ENCODE measurements around the gene ENTR1.
A peak's percentile ranks its signal among the peaks of the same experiment; 100 is the strongest.

ENTR1 gene

DNA sequence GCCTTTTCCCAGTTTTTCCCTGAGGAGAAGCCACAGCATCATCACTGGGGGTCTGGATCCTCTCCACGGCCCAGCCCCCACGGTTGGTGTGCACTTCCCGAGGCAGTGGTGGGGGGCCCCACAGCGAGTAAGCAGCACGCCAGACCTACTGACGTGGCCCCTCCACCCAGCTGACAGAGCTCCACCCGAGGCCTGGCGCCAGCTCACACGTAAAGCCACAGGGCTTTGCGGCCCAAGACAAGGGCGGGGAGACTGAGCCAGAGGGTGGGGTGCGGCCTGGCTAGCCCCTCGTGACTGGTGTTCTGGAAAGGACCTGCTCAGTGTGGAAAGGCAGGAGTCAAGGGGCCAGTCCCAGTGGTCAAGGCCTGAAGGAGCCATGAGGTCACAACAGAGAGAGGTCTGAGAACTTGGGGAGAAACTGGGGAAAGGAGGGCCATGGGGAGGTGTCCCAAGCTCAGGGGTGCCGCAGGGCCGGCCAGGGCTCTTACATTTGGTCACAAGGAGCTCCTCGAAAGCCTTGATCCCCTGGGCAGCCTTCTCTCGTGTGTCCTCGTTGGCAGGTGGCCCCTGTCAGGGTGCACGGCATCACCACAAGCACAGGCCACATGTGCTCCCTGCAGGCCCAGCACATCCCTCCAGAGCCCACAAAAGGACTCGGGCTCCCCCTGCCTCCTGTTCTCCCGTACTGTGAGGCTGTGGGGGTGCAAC is 15.9 kb downstream of the ENTR1 start:
- DNase-seq = no peak

DNA sequence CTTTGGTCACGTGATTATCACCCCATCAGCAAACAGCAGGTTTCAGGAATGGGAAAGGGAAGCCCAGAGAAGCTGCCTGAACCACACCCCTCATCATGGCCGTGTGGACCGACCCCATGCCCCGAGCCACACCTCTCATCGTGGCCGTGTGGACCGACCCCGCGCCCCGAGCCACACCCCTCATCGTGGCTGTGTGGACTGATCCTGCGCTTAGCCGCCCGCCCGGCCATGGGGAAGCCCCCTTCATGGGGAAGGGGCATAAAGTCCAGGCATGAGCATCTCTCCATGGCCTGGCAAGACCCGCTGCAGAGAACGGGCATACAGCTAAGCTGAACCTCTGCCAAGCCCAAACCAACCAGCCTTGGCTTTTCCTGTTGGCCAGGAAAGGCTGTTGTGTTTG is 16.9 kb downstream of the ENTR1 start:
- no peak for DNase-seq

DNA sequence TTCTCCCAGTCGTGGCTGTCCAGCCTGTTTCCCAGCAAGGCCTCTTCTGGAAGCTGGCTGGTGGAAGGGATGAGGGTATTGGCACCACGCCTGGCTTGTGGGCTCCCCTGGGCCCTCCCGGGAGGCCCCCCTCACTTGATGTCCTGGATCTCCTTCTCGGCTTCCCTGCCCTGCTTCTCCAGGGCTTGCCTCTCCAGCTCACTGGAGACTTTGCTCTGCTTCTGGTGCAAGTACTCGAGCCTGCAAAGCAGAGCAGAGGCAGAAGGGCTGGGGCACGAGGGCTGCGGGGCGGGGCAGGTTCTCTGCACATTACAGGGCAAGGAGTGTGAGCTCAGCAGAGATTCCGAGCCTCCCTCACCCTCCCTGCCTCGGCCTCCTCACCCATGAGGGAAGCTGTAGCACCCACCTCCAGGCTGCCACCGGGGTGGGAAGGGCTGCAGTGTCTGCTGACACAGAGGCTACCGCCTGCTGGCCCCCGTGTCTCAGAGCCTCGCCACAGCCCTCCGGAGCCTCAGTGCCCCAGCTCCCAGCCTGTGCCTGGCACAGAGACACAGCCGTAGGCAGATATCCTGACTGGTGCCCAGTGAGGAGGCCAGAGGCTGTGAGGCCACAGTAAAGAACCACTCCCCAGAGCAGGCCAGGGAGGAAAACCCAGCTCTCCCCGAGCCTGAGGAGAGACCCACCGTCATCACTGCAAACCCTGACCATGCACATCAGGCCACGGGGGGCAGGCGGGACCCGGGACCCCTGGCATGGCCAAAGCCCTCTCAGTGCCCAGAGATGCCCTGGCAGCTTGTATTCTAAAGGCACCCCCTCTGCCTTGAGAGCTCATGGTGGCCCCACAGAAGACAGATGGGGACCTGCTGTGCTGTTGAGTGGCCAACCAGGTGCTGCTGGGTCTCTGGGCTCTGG is 17.6 kb downstream of the ENTR1 start:
- DNase-seq = no peak

DNA sequence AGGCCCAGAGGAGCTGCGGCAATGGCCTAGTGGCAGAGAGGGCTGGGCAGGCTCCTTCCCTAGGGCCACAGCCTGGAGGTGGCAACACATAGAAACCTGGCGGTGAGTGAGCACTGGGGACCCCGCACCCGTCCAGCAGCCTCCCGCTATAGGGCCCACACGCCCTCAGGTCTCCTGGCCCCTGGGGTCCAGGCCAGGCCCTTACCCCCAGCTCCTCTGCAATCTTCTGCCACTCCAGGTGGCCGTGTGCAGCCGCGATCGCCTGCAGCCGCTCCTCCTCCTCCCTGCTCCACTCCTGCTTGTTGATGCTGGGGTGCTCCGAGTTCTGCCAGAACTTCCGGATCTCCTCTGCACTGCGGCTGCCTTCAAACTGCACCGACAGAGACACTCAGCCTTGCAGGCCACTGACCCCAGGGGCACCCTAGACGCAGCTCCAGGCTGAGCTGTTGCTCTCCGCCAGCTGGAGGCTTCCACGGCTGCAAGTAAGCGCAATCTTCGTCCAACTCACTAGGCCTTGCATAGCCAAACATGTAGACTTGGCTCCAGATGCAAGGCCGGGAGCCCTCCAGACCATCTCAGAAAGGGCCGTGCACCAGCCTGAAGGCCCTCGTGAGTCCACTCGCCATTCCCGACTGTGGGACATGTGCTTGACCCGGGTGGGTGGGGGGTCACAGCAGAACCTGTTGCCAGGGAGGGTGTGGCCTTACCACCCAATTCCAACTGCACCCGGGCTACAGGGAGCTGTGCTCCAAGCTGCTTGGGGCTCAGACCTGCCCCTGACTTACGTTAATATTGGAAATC is 18.5 kb downstream of the ENTR1 start:
- no peak for DNase-seq

DNA sequence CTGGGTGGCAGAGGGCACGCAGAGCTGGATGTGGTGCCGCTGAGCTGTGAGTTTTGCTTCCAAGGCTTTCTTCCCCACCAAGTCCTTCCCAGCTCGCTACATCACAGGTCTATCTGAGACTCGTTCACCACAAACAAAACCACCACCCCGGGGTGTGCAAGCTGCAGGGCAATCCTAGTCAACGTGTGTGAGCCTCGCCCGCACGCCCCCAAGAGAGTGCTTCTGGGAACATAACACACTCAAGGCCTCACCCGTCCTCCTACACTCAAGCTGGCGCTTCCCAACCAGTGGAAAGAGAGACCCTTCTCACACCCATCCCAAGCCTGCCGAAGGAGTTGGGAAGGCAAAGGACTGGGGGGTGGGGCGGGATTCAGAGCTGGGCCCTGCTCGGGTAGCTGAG is 21.0 kb downstream of the ENTR1 start:
- DNase-seq = no peak

DNA sequence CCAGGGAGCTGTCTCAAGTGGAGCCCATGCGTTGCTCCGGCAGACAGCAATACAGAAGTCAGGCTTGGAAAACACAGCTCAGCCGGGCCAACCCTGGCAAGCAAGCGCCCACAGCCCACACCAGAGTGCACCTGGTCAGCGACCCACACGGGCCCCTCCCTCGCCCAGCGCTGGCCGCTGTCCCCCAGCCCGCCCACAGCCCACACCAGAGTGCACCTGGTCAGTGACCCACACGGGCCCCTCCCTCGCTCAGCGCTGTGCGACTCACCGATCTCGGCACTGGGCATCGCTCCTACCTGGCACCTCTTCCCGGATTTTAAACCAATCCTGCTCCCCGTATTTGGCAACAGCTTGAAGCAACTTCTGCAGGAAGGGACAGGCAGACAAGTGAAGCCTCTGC is 23.2 kb downstream of the ENTR1 start:
- no peak for DNase-seq

DNA sequence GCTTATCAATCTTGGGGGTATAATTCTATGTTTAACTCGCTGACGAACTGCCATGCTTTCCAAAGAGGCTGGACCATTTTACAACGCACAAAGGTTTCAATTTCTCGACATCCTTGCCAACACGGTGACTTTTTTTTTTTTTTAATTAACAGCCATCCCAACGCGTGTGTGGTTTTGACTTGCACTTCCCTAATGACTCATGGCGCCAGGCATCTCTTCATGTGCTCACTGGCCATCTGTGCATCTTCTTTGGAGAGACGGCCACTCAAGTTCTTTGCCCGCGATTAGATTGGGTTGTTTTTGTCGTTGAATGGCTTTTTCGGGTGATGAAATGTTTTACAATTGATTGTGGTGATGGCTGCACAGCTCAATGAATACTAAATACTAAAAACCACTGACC is 24.4 kb downstream of the ENTR1 start:
- DNase-seq = peak; percentile 88

DNA sequence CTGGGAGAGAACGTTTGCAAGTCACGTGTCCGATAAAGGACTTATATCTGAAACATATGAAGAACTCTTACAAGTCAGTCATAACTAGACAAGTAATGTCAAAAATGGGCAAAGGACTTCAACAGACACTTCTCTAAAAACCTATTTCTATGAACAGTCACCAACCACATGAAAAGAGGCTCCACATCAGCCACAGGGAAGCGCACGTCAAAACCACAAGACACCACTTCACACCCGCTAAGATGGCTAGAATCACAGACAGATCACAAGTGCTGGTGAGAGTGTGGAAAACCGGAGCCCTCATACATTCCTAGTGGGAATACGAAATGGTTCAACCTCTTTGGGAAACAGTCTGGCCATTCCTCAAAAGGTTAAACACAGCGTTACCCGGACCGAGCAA is 25.4 kb downstream of the ENTR1 start:
- DNase-seq = no peak

DNA sequence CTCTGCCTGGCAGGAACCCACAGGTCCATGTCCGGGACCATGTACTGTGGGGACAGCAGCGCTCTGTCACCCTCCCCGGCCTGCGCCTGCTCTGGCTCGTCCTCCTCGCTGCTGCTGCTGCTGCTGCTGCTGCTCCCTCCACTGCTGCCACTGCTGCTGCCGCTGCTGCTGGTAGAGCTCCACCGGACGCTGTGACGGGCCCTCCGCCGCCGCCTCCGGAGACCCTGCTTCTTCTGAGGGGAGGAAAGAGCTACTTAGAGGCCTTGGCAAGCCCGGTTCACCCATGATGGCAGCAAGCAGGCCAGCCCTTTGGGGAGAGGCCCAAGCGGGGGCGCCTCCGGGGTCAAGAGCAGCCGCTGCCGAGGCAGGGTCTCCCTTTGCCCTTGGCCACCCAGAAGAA is 27.0 kb downstream of the ENTR1 start:
- DNase-seq = no peak

DNA sequence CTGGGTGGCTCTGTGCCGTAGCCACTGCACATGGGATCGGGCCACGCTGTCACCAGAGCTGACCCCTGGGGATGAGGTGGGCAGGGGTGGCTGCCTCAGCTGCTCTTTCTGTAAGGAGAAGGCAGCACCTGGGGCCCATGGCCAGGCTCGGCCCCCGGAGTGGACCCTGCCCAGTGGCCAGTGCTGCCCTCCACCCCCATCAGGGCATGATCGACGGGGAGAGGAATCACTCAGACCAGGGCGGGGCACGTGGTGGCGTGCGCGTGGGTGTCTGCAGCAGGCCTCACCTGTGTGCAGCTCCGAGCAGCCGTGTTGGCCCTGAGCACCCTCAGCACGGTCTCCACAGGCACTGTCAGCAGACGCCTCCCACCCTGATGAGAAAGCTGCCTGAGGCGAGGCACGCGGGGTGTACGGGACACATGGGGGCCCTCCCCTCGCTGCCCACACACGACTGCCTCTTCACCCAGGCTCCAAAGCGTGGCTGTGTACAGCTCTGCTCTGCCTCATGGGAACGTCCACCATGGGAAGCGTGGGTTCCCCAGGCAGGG is 28.4 kb downstream of the ENTR1 start:
- DNase-seq = no peak

DNA sequence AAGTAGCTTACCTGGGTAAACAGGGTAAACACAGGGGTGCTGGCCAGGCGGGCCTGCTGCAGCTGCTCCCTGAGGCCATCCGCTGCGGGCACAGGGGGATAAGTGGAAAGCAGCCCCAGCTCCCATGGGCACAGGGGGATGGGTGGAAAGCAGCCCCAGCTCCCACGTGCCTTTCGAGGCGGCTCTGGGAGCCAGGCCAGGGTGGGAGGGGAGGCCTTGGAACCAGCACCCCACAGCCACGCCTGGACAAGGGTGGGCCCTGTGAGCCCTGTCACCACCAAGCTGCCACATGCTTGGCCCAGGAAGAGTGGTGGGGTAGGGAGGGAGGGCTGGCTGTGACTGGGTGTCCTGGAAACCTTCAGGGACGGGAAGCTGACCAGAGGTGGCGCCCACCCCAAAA is 29.1 kb downstream of the ENTR1 start:
- DNase-seq = no peak

DNA sequence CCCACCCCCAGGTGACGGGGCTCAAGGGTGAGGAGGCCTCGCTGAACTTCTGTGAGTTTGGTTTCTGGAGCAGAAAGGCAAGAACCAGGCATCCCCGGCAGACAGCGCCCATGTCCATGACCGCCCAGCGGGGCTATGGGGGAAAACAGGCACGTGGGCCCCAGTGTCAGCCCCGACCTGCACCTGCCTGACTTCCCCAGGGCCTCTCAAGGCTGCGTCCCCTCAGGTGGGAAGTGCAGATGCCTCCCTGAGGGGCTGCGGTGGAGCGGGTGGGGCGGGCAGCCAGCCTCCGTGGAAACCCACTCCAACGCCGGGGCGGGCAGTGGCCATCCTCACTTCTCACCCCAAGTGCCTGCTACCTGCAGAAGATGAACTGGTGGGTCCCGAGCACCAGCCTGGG is 30.0 kb downstream of the ENTR1 start:
- no peak for DNase-seq

DNA sequence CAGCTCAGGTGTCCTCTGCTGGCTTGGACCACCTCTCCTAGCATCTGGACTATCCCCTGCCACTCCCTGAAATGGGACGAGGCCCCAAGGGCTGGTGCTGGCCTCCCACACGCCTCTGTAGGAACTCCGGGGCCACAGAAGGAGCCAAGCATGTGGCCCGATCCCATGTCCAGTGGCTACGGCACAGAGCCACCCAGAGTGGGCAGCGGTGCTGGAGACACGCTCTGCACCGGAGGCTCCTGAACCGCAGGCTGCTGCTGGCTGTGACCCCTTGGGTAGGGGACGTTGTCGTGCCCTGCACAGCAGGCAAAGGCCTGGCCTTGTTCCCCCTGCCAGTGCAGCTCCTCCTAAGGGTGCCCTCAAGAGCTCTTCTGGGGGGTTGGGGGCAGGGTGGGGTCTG is 30.5 kb downstream of the ENTR1 start:
- no peak for DNase-seq

DNA sequence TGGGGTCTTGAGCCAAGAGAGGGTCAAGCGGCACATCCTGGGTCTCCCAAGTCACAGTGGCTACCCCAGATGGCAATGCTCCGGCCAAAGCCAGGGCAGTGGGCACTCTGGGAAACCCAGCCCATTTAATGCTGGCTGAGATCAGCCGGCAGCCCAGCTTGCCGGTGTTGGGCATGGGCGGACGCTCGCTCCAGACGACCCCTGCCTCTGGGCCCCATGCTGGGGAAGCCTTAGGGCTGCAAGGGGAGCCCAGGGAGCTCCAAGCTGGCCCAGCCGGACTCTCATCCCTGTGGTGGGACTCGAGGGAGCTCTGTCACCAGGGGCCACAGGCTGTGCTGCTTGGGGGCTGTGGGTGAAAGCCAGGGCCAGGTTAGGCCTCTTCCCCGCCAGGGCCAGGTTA is 31.0 kb downstream of the ENTR1 start:
- no peak for DNase-seq

DNA sequence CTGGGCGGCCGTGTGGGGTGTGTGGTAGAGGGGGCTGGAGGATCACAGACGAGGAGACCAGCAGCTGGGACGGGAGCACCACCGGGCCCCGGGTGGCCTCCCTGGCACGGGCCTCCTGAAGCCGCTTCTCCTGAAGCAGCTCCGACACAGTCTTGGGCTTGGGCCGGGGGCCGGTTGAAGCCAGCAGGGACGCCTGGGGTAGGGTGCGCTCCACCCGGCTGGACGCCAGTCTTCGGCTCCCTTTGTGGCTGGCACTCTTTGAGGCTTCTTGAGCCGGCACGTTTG is 31.5 kb downstream of the ENTR1 start:
- no peak for DNase-seq

DNA sequence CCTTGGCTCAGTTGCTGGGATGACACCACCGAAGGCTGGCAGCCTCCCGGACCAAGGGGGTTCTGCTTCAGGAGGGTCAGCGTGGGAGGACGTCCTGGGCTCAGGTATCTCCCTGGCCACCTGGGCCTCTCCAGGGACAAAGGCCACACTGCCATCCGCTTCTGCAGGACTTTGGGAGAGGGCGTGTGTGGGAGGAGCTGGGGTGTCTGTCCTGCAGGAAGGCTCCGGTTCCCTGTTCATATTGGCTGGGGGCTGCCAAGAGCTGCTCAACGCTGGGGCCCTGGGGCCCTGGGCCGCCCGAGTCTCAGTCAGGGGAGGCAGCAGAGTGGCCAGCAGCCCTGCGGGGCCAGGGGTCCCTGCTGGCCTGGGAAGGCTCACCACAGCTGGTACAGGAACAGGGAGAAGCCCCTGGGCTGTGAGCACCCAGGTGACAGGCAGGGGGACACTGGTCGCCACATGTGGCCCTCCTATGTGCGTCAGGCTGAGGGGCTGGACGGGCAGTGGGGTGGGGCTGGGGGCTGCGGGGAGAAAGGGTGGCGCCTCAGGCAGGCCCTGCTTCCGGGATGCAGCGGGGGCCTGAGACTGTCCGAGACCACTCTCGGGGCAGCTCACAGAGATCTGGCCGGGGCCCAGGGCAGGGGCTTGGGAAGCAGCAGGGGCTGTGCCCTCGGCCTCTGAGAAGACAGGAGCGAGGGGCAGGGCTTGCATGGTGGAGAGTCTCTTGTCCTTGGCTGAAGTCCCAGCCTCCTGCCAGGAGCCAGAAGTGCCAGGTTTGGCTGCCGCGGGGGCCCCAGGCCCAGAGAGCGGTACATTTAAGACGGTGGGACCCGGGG is 32.0 kb downstream of the ENTR1 start:
- DNase-seq = no peak

DNA sequence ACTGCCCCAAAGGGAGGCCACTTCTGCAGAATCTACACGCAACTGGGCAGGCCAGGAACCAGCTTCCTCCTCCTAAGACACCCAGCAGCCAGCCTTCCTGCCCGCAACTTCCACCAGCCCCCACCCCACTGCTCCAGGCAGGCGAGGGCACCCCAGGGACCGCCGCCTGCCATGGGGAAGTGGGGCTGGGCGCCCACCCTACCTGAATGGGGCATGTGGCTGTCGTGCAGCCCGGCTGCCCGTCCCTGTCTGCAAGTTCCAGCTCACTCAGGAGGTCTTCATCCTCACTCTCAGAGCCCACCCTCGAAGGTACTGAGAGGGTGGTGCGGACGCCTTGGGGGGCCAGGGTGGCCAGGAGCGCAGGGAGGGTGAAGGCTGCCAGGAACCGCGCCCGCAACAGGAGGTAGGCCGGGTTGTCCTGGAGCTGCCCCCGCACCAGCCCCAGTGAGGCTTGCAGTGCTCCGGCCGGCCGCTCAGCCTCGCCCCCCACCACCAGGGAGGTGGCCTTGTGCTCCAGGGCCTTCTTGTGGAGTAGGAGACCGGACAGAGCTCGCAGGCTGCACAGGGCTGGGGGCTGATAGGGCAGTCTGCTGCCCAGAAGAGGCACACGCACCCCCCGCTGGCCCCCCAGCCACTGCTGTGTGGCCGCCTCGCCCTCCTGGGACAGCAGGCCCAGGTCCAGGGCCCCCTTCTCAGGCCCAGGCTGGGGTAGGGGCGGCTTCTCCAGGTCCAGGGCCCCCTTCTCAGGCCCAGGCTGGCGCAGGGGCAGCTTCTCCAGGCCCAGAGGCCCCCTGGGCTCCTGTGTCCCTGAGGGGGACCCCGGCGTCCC is 32.9 kb downstream of the ENTR1 start:
- DNase-seq = no peak

DNA sequence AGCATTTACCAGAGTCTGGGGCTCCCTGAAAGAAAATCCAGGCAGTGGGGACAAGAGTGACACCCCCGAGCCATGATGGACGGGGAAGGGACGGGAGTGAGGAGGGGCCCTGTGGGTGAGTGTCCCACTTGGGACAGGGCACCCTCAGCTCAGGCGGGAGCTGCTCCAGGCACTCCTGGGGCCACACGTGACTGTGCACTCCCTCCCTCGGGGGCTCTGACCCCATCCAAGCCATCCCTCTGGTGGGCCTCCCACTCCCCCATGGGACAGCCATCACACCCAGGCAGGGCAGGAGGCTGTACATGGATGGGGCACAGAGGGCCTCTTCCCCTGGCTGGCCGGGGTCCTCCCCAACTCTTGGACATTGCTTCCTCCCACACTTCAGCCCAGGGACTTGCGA is 34.0 kb downstream of the ENTR1 start:
- DNase-seq = no peak

DNA sequence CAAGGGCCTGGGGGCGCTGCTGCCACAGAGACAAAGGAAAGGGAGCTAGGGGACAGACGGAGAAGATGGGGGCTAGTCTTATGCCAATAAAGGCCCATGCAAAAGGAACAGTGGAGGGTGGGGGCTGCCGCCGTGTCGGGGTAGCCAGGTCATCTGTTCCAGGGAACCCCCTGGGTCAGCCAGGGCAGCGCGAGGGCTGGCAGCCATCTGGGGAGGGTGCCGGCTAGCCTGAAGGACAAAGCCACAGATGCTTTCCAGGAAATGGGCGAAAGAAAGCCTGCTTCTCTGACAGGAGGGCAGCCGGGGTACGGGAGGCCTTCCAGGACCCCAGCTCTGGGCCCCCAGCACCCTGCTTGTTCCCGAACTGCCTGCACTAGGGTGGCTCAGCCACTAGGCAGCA is 35.3 kb downstream of the ENTR1 start:
- DNase-seq = no peak

DNA sequence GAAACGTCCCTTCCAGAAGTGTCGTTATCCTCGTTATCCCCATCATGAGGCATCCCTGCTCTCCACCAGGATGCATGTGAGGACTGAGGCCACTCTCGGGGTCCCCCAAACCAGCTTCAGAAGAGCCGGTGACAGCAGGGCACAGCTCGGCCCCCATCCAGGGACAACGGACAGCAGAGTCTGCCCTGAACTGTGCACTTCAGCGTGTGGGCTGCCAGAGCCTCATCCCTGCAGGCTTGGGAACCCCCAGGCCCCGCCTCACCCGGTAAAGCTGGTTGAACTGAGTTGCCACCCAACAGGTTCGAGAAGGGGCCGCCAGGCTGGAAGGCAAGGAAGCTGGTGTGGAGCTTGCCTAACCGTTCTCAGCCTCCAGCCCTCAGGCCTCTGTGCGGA is 36.2 kb downstream of the ENTR1 start:
- DNase-seq = no peak

DNA sequence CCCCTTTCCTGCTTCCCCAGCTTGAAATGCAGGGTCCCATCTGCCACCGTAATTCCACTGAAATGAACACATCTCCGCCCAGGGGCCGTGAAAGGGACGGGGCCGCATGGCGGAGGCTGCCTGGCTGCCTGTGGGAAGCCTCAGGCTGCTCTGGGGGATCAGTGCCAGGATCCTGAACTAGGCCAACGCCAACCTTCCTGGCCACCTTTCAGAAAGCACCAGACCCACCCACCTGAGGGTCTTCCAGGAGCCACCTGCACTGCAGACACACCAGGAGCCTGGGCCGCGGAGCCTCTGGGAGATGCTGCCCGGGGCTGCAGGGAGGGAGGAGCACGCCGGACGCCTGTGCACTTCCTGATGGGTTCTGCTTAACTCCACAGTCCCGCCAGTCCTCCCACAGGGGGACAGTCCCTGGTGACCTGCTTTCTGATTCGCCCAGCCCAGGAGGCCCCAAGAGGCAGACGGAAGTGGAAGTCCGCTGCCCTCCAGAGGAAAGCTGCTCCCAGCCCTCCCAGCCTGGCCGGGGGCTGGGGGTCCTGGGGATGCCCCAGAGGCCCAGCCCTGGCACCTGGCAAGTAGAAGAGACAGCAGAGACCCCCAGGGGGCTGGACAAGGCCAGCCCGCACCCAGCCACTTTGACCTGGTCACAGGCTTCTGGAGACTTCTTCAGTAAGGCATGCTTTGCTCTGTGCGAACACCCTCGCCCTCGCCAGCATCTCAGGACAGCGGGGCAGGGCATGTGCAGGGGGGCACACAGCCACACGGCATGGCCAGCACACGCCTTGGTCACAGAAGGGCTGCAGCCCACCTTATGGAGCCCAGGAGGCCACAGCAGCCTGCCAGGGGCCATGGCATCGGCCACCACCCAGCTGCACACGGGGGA is 36.9 kb downstream of the ENTR1 start, which contains the start of gene CARD9:
CARD9 (minus strand) TSS at position 370 of the 883 bp plus-strand sequence. CDS start 1,591 bp downstream, outside the sequence.
- peak; percentile 60 for DNase-seq

Measured in NCI-H1694 (cell line).